ENCODE results near the gene PCDHA1. TPM values are rescaled to one million over a fixed set of nuclear protein-coding genes. Genes with fewer than 3 reads are reported as not detected.

Gene PCDHA1
- total RNA-seq, 2 donors from 2014 or later: 0.13 TPM; not detected in 1

DNA sequence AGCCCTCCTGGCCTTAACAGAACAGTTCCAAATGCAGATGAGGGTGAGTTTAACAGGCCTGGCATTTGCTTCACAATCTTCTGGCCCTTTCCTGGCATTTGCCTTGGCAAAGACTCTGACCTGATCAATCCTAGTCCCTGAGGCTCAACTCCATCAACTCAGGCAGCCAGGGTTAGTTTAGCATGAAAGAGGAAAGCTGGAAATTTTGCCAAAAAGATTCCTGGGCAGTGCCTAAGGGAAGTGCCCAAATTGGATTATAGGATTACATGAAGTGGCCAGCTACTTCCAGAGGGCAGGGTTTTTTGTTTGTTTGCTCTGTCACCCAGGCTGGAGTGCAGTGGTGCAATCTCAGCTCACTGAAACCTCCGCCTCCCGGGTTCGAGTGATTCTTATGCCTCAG, 217.1 kb downstream of the PCDHA1 start:
- Histone ChIP-seq H3K27me3 (no peaks in the 10 kb centered on the region), H3K9me3 (no peaks in the 10 kb centered on the region), H3K27ac (no peak overlapping the region), H3K4me1 (no peaks in the 10 kb centered on the region), H3K9ac (ENCODE audit: low read depth in 2 of 2, low read length in 2 of 2) (no peak overlapping the region), H3K36me3 (no peaks in the 10 kb centered on the region), H3K4me3 (no peak overlapping the region)
- TF ChIP-seq, protein P1, sequence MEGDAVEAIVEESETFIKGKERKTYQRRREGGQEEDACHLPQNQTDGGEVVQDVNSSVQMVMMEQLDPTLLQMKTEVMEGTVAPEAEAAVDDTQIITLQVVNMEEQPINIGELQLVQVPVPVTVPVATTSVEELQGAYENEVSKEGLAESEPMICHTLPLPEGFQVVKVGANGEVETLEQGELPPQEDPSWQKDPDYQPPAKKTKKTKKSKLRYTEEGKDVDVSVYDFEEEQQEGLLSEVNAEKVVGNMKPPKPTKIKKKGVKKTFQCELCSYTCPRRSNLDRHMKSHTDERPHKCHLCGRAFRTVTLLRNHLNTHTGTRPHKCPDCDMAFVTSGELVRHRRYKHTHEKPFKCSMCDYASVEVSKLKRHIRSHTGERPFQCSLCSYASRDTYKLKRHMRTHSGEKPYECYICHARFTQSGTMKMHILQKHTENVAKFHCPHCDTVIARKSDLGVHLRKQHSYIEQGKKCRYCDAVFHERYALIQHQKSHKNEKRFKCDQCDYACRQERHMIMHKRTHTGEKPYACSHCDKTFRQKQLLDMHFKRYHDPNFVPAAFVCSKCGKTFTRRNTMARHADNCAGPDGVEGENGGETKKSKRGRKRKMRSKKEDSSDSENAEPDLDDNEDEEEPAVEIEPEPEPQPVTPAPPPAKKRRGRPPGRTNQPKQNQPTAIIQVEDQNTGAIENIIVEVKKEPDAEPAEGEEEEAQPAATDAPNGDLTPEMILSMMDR (IDR thresholded peaks at IDR 0.05): no peak
- intact Hi-C loops (cut with DNase I): no loop called here
- no peak for DNase-seq

DNA sequence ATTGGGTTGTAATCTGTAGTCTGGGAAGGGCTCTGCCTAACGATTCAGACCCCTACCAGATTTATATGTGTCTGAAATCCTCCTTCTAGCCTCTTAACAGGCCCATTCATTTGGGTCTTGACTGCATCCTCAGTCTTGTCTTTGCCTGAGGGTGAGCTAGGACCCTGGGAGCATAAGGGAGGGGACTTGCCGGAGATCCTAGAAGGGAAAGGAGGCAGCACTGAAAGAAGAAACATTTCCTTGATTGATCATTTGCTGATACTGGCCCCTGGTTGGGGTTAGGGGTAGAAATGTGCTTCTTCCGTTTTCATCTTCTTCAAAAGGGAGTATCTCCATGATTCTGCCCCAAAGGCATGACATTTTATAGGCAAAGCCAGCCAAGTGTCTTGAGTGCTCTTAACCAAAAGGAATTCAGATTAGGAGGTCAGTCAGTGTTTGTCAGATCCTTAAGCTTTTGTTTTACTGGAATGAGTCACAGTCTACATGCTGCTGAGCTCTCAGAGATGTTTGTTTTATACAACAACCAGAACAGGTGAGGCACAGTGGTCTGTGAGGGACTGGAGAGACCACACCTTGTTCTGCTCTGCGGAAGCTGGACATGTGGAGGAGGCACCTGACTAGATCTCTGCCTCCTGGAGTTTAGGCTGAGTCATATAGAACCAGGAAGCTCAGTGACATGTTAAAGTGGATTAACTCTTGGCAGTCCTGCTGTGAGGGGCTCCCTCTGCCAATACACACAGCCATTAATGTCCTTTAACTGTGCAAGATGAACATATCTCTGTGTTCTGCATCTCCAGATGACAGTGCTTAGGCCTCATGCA, 218.1 kb downstream of the PCDHA1 start:
- Histone ChIP-seq H3K9ac (ENCODE audit: low read depth in 2 of 2, low read length in 2 of 2) (no peak overlapping the region), H3K36me3 (no peaks in the 10 kb centered on the region), H3K27me3 (no peaks in the 10 kb centered on the region), H3K4me1 (no peaks in the 10 kb centered on the region), H3K4me3 (no peak overlapping the region), H3K27ac (no peak overlapping the region), H3K9me3 (no peaks in the 10 kb centered on the region)
- intact Hi-C loops (cut with DNase I): no loop called here
- DNase-seq: no peak
- TF ChIP-seq, protein P1 (IDR thresholded peaks at IDR 0.05): no peak

- H3K4me1 ChIP-seq: no peaks in the 10 kb centered on the region
- no peaks in the 10 kb centered on the region for H3K9me3 ChIP-seq
- H3K9ac ChIP-seq (ENCODE audit: low read depth in 2 of 2, low read length in 2 of 2): no peak overlapping the region
- H3K36me3 ChIP-seq: no peaks in the 10 kb centered on the region
- TF ChIP-seq, protein P1 (IDR thresholded peaks at IDR 0.05): no peak
- H3K4me3 ChIP-seq: no peak overlapping the region
- intact Hi-C loops (cut with DNase I): no loop called here
- no peak overlapping the region for H3K27ac ChIP-seq
- no peak for DNase-seq
- no peaks in the 10 kb centered on the region for H3K27me3 ChIP-seq
Measured at GRCh38 chr5:141007791-141008190, 221.9 kb downstream of the PCDHA1 start.

- no peak for DNase-seq
- Histone ChIP-seq H3K9ac (ENCODE audit: low read depth in 2 of 2, low read length in 2 of 2) (no peak overlapping the region), H3K36me3 (no peaks in the 10 kb centered on the region), H3K4me3 (no peak overlapping the region), H3K9me3 (no peaks in the 10 kb centered on the region), H3K4me1 (no peaks in the 10 kb centered on the region), H3K27me3 (no peaks in the 10 kb centered on the region), H3K27ac (no peak overlapping the region)
- TF ChIP-seq, protein P1 (IDR thresholded peaks at IDR 0.05): no peak
- intact Hi-C loops (cut with DNase I): no loop called here
Measured at GRCh38 chr5:141010047-141010793, 224.3 kb downstream of the PCDHA1 start.

DNA sequence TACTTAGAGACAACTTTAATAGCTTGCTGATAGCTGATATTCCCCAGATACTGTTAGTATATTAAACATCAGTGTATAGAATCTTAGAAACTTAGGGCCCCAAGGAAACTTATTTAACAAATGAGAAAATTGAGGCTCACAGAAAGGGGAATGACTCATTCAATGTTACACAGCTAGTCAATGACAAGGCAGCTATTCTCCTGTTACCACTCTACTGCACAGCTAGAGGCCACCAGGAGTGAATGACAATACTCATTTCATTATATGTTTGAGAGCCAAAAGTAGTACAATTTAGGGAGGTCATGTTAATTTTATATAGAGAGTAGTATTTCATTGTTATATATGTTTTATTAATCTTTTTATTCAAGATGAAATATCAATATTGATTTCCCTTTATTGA, 232.0 kb downstream of the PCDHA1 start:
- H3K27me3 ChIP-seq: no peaks in the 10 kb centered on the region
- no peak overlapping the region for H3K4me3 ChIP-seq
- no peaks in the 10 kb centered on the region for H3K4me1 ChIP-seq
- H3K36me3 ChIP-seq: no peaks in the 10 kb centered on the region
- no peaks in the 10 kb centered on the region for H3K9me3 ChIP-seq
- DNase-seq: no peak
- H3K9ac ChIP-seq (ENCODE audit: low read depth in 2 of 2, low read length in 2 of 2): no peak overlapping the region
- TF ChIP-seq, protein P1 (IDR thresholded peaks at IDR 0.05): no peak
- no peak overlapping the region for H3K27ac ChIP-seq
- intact Hi-C loops (cut with DNase I): no loop called here

Measured in colonic mucosa (tissue), 4 donors.